HG03097 (cell line): ENCODE data around the gene EXTL2.
"Not testable (repeated sequence)": the region's sequence is repeated elsewhere in the genome, so short reads cannot be mapped to it uniquely, and the experiment has no call there.

ENCODE experiments used
- ATAC-seq: cut with Tn5 transposase; IDR thresholded peaks from one replicate; pipeline ENCODE4 v1.9.1; 2021; ENCODE audit not compliant: unreplicated experiment, low FRiP score

The EXTL2 gene

DNA sequence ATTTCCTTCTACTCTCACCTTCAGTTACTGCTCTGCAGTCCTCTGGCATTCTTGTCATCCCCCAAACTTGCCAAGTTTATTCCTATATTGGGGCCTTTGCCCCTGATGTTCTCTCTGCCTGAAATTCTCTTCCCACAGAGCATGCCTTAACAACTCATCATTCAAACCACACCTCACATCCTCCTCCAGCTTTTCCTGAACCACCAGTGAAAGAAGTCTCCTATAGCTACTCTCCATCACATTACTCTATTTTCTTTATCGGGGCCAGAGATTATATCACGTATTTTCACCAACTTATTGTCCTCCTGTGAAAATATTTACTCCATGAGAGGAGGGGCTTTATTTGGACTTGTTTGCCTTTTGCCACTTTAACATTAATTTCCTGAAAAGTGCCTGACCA is 32.1 kb downstream of the EXTL2 start:
- ATAC-seq: no peak

DNA sequence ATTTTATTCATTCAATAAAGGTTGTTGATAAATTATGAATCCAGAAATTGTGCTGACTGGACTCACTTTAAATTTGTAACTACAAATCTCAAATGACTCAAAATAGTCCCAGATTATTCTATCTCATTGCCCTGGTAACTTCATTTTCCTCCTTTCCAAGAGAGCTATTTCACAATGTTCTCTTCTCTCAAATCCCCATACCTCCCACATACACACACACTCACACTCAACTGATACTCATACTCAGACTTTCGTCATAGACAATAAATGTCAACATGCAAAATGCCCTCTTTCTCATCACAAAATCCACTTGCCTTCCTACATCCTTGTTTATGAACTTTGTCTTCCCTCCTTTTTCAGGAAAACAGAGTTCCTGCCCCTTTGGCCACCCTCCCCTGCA is 33.3 kb downstream of the EXTL2 start:
- no peak for ATAC-seq

DNA sequence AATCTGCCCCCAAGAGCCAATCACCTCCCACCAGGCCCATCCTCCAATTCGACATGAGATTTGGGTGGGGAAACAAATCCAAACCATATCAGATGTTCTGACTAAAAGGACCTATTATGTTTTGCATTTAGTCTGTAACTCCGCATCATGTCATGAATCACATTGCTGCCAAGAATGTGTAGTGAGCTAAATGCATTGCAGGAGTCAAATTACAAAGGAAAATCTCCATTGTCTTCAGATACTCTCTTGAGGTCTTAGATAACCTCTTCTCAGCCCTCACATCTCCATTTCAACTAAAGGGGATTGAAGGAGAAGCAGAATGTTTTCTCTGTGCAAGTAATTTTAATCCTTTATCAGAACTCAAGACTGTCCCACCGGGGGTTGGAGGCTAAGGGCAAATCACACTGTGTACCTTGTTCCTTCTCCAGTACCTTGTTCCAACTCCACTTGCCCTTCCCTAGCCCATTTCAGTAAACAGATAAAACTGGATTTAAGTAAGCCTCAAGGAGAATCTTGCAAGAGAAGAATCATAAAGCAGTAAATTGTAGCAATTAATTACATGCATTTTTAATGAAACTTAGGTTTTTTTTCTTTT is 34.1 kb downstream of the EXTL2 start:
- ATAC-seq: no peak

DNA sequence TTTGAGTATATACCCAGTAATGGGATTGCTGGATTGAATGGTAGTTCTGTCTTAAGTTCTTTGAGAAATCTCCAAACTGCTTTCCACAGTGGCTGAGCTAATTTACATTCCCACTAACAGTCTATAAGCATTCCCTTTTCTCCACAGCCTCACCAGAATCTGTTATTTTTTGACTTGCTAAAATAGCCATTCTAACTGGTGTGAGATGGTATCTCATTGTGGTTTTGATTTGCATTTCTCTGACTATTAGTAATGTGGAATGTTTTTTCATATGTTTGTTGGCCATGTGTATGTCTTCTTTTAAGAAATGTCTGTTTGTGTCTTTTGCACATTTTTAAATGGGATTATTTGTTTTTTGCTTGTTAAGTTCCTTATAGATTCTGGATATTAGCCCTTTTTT is 39.5 kb downstream of the EXTL2 start:
- ATAC-seq: not testable (repeated sequence)

DNA sequence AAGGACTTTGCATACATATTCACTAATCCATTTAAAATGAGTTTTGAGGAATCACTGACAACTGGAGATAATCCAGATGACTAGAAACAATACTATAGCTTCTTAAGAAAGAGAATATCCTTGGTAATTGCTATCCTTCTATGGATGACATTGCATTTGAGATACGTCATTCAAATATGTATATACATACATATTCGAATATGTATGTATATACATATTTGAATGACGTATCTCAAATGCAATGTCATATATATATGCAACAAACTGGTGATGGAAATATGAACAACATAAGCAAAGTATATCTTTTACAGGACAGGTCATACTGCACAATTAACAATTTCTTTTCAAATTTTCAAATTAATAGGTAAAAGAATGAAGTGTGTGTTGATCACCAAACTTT is 41.7 kb downstream of the EXTL2 start:
- no peak for ATAC-seq

DNA sequence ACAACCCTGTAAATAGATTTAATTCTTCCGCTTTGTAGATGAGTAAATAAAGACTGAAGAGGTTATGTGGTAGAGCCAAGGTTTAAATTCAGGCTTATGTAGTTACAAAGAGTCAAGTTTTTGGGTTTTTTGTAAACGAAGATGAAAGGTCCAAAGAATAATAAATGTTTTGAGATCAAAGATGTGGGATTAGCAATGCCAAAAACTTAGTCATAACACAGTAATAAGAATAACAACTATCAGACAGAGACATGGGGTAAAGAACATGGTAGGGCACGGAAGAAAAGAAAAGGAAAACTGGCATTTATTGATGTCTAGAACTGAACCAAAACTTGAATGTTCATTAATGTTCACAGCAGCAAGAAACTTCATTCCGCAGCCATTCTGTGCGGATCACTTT is 42.9 kb downstream of the EXTL2 start:
- no peak for ATAC-seq

DNA sequence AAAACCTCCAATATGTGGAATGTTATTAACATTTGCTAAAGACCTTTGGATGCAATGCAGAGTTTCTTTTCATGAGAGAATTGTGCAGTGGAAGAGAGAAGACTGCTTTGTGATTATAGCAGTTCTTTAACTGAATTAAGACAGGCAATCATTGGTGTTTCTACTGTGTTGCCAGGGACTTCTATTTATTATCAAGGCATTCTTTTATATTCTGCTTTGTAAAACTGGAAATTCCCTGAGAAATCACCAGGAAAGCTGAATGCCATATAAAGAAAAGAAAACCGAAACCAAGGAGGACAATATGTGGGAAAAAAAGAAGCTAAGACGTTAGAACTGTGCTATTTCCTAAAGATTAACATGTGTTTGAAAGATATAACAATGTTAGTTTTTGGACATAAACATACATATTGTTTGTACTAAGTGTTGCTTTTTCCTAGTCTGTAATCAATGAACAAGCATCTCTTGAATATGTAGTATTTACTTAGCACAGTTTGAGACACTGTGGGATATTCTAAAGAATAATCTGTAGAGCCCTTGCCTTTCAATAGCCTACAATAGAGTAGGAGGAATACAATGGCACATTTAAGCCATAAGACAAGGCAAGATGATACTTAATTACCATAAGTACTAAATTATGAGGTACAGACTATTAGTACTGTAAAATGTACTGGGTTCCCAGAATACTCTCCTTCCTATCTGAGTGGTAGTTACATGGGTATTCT is 47.1 kb downstream of the EXTL2 start:
- ATAC-seq: no peak

DNA sequence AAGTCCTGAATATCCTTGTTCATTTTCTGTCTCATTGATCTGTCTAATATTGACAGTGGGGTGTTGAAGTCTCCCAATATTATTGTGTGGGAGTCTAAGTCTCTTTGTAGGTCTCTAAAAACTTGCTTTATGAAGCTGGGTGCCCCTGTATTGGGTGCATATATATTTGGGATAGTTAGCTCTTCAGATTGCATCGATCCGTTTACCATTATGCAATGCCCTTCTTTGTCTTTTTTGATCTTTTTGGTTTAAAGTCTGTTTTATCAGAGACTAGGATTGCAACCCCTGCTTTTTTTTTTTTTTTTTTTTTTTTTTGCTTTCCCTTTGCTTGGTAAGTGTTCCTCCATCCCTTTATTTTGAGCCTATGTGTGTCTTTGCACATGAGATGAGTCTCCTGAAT is 51.5 kb downstream of the EXTL2 start:
- ATAC-seq: not testable (repeated sequence)

DNA sequence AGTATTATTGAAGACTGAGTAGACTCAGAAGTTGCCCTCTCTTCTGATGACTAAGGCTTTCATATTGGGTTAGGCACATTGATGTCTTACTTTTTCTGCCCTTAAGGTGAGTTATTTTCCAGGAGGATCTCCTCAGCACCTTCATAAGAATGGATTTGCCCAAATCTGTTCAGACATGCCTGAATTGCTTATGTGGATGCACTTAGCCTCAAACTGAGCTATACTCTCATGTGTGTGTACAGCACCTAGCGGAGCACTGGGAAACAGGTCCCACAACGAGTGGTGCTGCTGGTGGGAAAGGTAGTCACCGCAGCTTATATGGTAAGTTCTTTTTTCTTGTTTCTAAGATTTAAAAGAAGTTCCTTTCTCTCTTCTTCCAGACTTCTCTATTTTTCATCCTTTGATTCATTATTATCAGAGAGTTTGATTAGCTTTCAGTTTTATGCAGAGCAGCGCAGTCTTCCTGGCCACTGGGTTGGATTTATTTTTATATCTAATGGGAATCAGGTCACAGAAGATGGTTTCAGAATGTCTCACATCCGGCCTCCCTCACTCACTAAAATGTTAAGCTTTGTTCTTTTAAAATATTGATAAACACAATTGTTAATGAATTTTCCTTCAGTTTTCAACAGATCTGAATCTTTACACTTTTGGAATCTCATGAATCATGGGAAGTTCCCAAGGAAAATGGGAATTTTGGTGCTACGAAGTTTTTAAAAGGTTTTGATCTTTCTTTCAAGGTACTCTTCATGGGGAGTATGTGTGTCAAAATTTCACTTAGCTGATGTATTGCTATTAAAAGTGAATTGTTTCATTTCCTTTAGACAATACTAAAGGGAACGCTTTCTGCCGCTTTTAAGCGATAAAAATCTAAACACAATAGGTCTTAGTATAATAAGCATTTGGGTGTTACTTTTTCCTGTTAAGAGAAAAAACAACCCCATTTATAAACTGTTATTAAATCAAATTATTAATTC is 58.5 kb downstream of the EXTL2 start:
- no peak for ATAC-seq

DNA sequence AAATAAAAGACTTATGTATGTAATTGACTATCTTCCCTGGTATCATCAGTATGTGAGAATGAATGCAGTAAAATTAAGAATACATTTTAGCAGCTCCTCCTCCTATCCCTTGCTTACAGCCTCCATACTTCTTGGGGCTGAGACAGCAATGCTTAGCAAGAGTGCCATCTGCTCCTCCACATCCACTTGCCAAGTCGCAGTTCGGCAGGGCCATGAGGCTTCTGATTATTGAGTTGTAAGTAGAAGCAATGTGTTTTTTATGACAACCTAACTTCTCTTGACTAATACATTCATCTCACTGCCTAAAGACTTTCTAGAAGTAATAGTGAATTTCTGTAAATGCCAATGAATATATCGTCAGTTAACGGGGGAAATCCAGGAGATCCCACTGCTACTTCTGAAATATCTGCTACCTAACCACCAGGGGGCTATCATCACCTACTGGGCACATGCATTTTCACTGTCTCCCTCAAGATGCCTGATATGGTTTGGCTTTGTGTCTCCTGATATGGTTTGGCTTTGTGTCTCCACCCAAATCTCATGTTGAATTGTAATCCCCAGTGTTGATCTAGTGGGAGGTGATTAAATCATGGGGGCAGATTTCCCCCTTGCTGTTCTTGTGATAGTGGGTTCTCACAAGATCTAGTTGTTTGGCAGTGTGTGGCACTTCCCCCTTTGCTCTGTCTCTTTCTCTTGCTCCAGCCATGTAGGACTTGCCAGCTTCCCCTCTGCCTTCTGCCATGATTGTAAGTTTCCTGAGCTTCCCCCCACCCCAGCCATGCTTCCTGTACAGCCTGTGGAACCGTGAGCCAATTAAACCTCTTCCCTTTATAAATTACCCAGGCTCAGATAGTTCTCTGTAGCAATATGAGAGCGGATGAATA is 59.6 kb downstream of the EXTL2 start:
- no peak for ATAC-seq

DNA sequence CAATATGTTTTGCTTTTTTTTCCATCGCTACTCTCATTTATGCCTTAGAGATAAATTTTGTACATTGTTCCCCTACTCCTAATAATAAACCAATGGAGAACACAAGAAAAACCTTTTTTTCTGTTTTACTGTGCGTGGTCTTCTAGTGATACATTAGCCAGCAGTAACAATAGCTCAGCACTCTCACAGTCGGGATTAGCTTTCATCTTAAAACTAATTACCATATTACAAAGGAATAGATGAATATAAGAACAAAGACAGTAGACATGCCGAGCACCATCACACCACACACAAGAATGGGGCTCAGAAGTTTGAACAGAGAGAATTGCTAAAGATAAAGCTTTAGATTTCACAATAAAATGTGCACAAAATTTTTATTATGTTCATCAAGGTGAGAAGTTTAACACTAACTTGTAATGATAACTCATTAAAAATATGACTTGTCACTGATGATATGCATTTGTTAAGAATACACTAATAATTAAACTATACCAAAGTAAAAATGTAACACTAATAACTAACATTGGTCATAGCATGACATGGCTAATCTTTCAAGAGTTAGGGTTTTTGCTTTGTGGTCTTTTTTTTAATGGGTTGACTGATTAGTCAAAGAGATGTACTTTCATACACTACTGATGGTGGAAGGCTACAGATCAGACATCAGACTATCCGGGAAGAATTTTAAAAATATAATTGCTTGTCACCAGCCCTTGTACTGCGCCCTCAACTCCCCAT is 61.8 kb downstream of the EXTL2 start:
- no peak for ATAC-seq

DNA sequence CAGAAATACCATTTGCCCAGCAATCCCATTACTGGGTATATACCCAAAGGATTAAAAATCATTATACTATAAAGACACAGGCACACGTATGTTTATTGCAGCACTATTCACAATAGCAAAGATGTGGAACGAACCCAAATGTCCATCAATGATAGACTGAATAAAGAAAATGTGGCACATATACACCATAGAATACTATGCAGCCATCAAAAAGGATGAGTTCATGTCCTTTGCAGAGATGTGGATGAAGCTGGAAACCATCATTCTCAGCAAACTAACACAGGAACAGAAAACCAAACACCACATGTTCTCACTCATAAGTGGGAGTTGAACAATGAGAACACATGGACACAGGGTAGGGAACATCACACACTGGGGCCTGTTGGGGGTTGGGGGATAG is 69.0 kb downstream of the EXTL2 start:
- not testable (repeated sequence) for ATAC-seq
